Neural crest cell (in vitro differentiated cells): ENCODE data around the gene BASP1. TPM values are rescaled to one million over a fixed set of nuclear protein-coding genes. Genes with fewer than 3 reads are reported as not detected.

Experiments
- DNase-seq: peaks from one replicate; pipeline ENCODE4 v3.0.0; 2021; ENCODE audit warnings: low read depth, mixed read lengths, low spot score
- H3K27ac Mint-ChIP-seq: one replicate; pipeline ENCODE4 v1.8.0; 2021; ENCODE audit warnings: mild to moderate bottlenecking, mixed read lengths; ENCODE audit not compliant: unreplicated experiment
- H3K27me3 Mint-ChIP-seq: 2 replicates; pipeline ENCODE4 v1.8.0; 2021; ENCODE audit warnings: low read depth, mild to moderate bottlenecking, mixed read lengths
- H3K36me3 Mint-ChIP-seq: 2 replicates; pipeline ENCODE4 v1.8.0; 2021; ENCODE audit warnings: low read depth, mild to moderate bottlenecking, mixed read lengths
- H3K4me1 Mint-ChIP-seq: 2 replicates; pipeline ENCODE4 v1.8.0; 2021; ENCODE audit warnings: mixed read lengths
- H3K4me3 Mint-ChIP-seq: one replicate; pipeline ENCODE4 v1.8.0; 2021; ENCODE audit warnings: mild to moderate bottlenecking, mixed read lengths
- H3K9me3 Mint-ChIP-seq: 2 replicates; pipeline ENCODE4 v1.8.0; 2021; ENCODE audit warnings: mixed read lengths
- CTCF ChIP-seq: fragments of 200-600 bp; sonication (generic); conservative IDR thresholded peaks from 2 replicates; pipeline ENCODE4 v1.5.0; 2021; ENCODE audit warnings: antibody characterized with exemption, mild to moderate bottlenecking
- total RNA-seq: library from RNA; stranded (reverse); gene quantifications from 2 replicates; pipeline ENCODE4 v1.2.1, GENCODE V29; 2021

The BASP1 gene
- total RNA-seq, 1 donor from 2014 or later: 100 TPM

GRCh38 chr5:17290540-17290974 lies 73.1 kb downstream of the BASP1 start:
- Mint-ChIP-seq H3K36me3 (peaks cover 5% of the 10 kb centered on the region), H3K4me3 (no peak overlapping the region), H3K4me1 (no peaks in the 10 kb centered on the region), H3K9me3 (peaks cover 10% of the 10 kb centered on the region), H3K27ac (peak overlapping the region; percentile 7), H3K27me3 (no peaks in the 10 kb centered on the region)
- no peak for TF ChIP-seq CTCF
- no peak for DNase-seq

DNA sequence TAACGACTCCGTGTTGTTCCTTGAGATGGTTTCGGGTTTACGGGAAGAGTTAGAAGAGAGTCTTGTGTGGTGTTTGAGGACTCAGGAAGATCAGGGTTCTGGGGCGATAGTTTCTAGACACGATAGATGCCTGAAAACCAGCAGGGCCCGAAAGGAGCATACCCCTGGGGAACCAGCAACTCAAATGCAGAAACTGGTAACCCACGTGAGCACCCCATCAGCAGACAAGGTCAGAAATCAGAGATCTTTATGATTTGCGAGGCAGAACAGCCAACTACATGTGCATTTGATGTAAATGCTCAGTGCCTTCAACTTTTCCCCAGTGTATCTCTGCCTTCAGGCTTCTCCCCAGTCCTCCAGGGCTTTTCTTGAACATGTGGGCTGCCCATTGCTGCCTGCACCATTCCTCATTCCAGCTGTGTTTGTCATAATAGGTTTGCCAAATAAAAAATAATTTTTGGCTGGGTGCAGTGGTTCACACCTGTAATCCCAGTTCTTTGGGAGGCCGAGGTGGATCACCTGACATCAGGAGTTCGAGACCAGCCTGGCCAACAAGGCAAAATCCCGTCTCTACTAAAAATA lies 75.1 kb downstream of the BASP1 start:
- no peak for DNase-seq
- H3K27me3 Mint-ChIP-seq: no peaks in the 10 kb centered on the region
- H3K9me3 Mint-ChIP-seq: peaks cover 7% of the 10 kb centered on the region
- no peak for TF ChIP-seq CTCF
- H3K27ac Mint-ChIP-seq: no peak overlapping the region
- H3K36me3 Mint-ChIP-seq: peaks cover 5% of the 10 kb centered on the region
- H3K4me3 Mint-ChIP-seq: no peak overlapping the region
- H3K4me1 Mint-ChIP-seq: no peaks in the 10 kb centered on the region

GRCh38 chr5:17294639-17295311 lies 77.3 kb downstream of the BASP1 start:
- no peak for TF ChIP-seq CTCF
- Mint-ChIP-seq H3K4me3 (no peak overlapping the region), H3K36me3 (no peaks in the 10 kb centered on the region), H3K9me3 (no peaks in the 10 kb centered on the region), H3K27me3 (no peaks in the 10 kb centered on the region), H3K4me1 (no peaks in the 10 kb centered on the region), H3K27ac (no peak overlapping the region)
- no peak for DNase-seq

- DNase-seq: no peak
- Mint-ChIP-seq H3K4me1 (peaks cover 7% of the 10 kb centered on the region), H3K27me3 (no peaks in the 10 kb centered on the region), H3K9me3 (no peaks in the 10 kb centered on the region), H3K27ac (peak overlapping the region; percentile 20), H3K4me3 (no peak overlapping the region), H3K36me3 (no peaks in the 10 kb centered on the region)
- no peak for TF ChIP-seq CTCF
Measured at GRCh38 chr5:17295671-17296070, 78.2 kb downstream of the BASP1 start.

DNA sequence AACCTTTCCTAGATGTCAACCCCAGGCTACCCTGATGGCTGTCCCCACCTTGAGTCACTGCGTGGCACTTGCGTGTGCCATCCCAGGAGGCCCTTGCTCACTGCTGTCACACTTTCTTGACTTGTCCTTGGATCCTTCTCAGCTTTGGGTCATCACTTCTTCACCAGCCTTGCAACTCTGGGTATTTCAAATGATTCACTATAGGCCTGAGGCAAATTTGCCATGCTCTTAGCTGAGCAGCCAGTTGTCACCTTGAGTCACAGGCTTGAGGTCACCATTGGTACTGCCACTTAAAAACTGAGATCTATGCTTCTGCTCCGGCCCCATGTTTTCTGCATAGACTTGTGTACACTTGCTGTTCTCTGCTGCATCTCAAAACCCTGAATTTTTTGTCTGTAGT lies 84.7 kb downstream of the BASP1 start:
- H3K9me3 Mint-ChIP-seq: no peaks in the 10 kb centered on the region
- peak overlapping the region; percentile 24 for H3K27ac Mint-ChIP-seq
- H3K4me1 Mint-ChIP-seq: peaks cover 11% of the 10 kb centered on the region
- H3K4me3 Mint-ChIP-seq: no peak overlapping the region
- TF ChIP-seq CTCF: no peak
- no peaks in the 10 kb centered on the region for H3K27me3 Mint-ChIP-seq
- DNase-seq: no peak
- H3K36me3 Mint-ChIP-seq: no peaks in the 10 kb centered on the region
